Stomach (tissue), 9 donors: Measurements from ENCODE around the gene DCDC2C. TPM values are rescaled to one million over a fixed set of nuclear protein-coding genes. Genes with fewer than 3 reads are reported as not detected.

ENCODE experiments used
- DNase-seq, 2 donors: peaks; one replicate each; pipeline versions ENCODE4 v3.0.0 to v3.0.0-alpha.2; 2013 to 2019
- H3K27ac ChIP-seq, 5 donors: fragments of 200-600 bp in 4 of 5; sonication (generic) in 4 of 5; one replicate each; pipeline ENCODE4 v1.5.1; 2013 to 2019; ENCODE audit warnings: mild to moderate bottlenecking in 1 of 5, moderate library complexity in 1 of 5
- H3K27me3 ChIP-seq, 3 donors: fragments of 200-600 bp; sonication (generic); one replicate each; pipeline ENCODE4 v1.5.1; 2017 to 2019; ENCODE audit warnings: mixed run types in 1 of 3
- H3K36me3 ChIP-seq, 4 donors: fragments of 200-600 bp; sonication (generic); 1 replicate in 3 of 4; 2 replicates in 1 of 4; pipeline ENCODE4 v1.5.1; 2016 to 2019
- H3K4me1 ChIP-seq, 4 donors: fragments of 200-600 bp; sonication (generic); one replicate each; pipeline ENCODE4 v1.5.1; 2016 to 2019
- H3K4me3 ChIP-seq, 4 donors: fragments of 200-600 bp; sonication (generic) in 3 of 4; one replicate each; pipeline ENCODE4 v1.5.1; 2016 to 2019; ENCODE audit warnings: mild to moderate bottlenecking in 1 of 4
- H3K9me3 ChIP-seq, 4 donors: fragments of 200-600 bp; sonication (generic); one replicate each; pipeline ENCODE4 v1.5.1; 2016 to 2019
- CTCF ChIP-seq, 7 experiments: fragments of 450-650 bp in 4 of 7; fragments of 200-600 bp in 3 of 7; sonication (generic) in 3 of 7; IDR thresholded peaks; one replicate each; pipeline ENCODE4 v1.5.1; 2016 to 2019; ENCODE audit warnings: antibody characterized with exemption in 7 of 7, control low read depth in 2 of 7, mild to moderate bottlenecking in 1 of 7
- EP300 ChIP-seq: sonication (generic); formaldehyde crosslinking; IDR thresholded peaks from one replicate; pipeline ENCODE4 v1.6.1; 2017; ENCODE audit warnings: antibody characterized with exemption
- POLR2A ChIP-seq, 4 donors: fragments of 450-650 bp; IDR thresholded peaks; one replicate each; pipeline ENCODE4 v1.6.1; 2016; ENCODE audit warnings: antibody characterized with exemption in 4 of 4, control low read depth in 2 of 4, mild to moderate bottlenecking in 1 of 4, moderate library complexity in 1 of 4
- POLR2AphosphoS5 ChIP-seq, 3 donors: sonication (generic); formaldehyde crosslinking; IDR thresholded peaks; one replicate each; pipeline ENCODE4 v1.6.1; 2016; ENCODE audit warnings: antibody characterized with exemption in 3 of 3
- WGBS, 5 donors: extraction: QIAGEN DNeasy Blood & Tissue Kit in 3 of 5; methylation state at CpG; one replicate each; pipeline versions ENCODE4 v1.1.5 to v1.1.7; 2013 to 2018; 5-methylcytosine and 5-hydroxymethylcytosine counted together
- intact Hi-C: fragments of 100-400 bp; cut with DNase I; formaldehyde crosslinking; loops from one replicate; pipeline ENCODE4 v1.15.1; 2023; ENCODE audit warnings: low total_unique reads
- polyA plus RNA-seq, 3 donors: library from polyadenylated mRNA; stranded (reverse); fragments of 200-250 nt; gene quantifications; one replicate each; pipeline ENCODE4 v1.2.3, GENCODE V29; 2013
- total RNA-seq, 5 donors: library from RNA; depleted of rRNA; stranded (reverse); fragments of >200 nt; gene quantifications; one replicate each; pipeline versions ENCODE4 v1.1.0 to v1.2.3, GENCODE V29; 2014 to 2016
- donor health status: healthy with polysubstance abuse.
- donor health status: Bipolar disorder and iron deficiency.
- donor health status: healthy.

DCDC2C gene
- total and polyA plus RNA-seq, 8 donors, result not detected

GRCh38 chr2:3780477-3781402 lies 77.4 kb downstream of the DCDC2C start:
- Histone ChIP-seq H3K36me3 (no peaks in the 10 kb centered on the region), H3K4me3 (no peak overlapping the region), H3K4me1 (peaks cover 0 to 12% (median 0%) of the 10 kb centered on the region in 4 donors), H3K27ac (no peak overlapping the region), H3K9me3 (no peaks in the 10 kb centered on the region), H3K27me3 (peaks cover 0 to 19% (median 0%) of the 10 kb centered on the region in 3 donors)
- intact Hi-C loops, result no loop called here
- TF ChIP-seq POLR2A (IDR thresholded peaks at IDR 0.05) (no peak), POLR2AphosphoS5 (IDR thresholded peaks at IDR 0.05) (no peak), CTCF (IDR thresholded peaks at IDR 0.05) (peak in 5 of 7 experiments; percentile 24 to 46 (median 33)), EP300 (no peak)
- WGBS, 5 donors, result 39 to 44% (median 42%) methylated on average over 23 of the region's 23 CpGs
- peak; percentile 67 to 88 for DNase-seq

GRCh38 chr2:3784731-3785130 lies 81.4 kb downstream of the DCDC2C start:
- TF ChIP-seq CTCF (IDR thresholded peaks at IDR 0.05) (no peak), POLR2AphosphoS5 (IDR thresholded peaks at IDR 0.05) (no peak), EP300 (no peak), POLR2A (IDR thresholded peaks at IDR 0.05) (no peak)
- 76 to 84% (median 78%) methylated on average over 4 of the region's 4 CpGs for WGBS, 5 donors
- intact Hi-C loops, result no loop called here

GRCh38 chr2:3785220-3785889 lies 82.0 kb downstream of the DCDC2C start:
- 57 to 75% (median 60%) methylated on average over 12 to 15 of the region's 15 CpGs for WGBS, 5 donors

More at GRCh38 chr2:3784731-3785130, 81.4 kb downstream of the DCDC2C start:
- Histone ChIP-seq H3K27ac (no peak overlapping the region), H3K27me3 (peaks cover 0 to 9% (median 0%) of the 10 kb centered on the region in 3 donors), H3K36me3 (no peaks in the 10 kb centered on the region), H3K4me1 (peaks cover 0 to 10% (median 0%) of the 10 kb centered on the region in 4 donors), H3K9me3 (no peaks in the 10 kb centered on the region), H3K4me3 (no peak overlapping the region)
- DNase-seq, result no peak

More at GRCh38 chr2:3785220-3785889, 82.0 kb downstream of the DCDC2C start:
- peak in 1 of 2 donors; percentile 16 for DNase-seq
- Histone ChIP-seq H3K36me3 (no peaks in the 10 kb centered on the region), H3K27ac (no peak overlapping the region), H3K4me3 (no peak overlapping the region), H3K9me3 (no peaks in the 10 kb centered on the region), H3K4me1 (peaks cover 0 to 5% (median 0%) of the 10 kb centered on the region in 4 donors), H3K27me3 (peaks cover 0 to 9% (median 0%) of the 10 kb centered on the region in 3 donors)
- TF ChIP-seq POLR2A (IDR thresholded peaks at IDR 0.05), result no peak
- TF ChIP-seq CTCF (IDR thresholded peaks at IDR 0.05), result no peak
- no peak for TF ChIP-seq EP300
- TF ChIP-seq POLR2AphosphoS5 (IDR thresholded peaks at IDR 0.05), result no peak
- intact Hi-C loops, result no loop called here
